ENCODE data around the gene TICRR. TPM values are rescaled to one million over a fixed set of nuclear protein-coding genes. Genes with fewer than 3 reads are reported as not detected.

TICRR gene
- total RNA-seq, 1 donor from 2014 or later: 0.10 TPM

- ATAC-seq: no peak
- DNase-seq (ENCODE audit: low spot score): no peak
Observed at GRCh38 chr15:89653578-89653977, 78.3 kb downstream of the TICRR start.

- DNase-seq (ENCODE audit: low spot score): no peak
- no peak for ATAC-seq
Observed at GRCh38 chr15:89654301-89654761, 79.1 kb downstream of the TICRR start.

GRCh38 chr15:89654847-89655805 lies 79.9 kb downstream of the TICRR start, which contains the start of gene KIF7:
Gene KIF7 (minus strand): TSS chr15:89655467. CDS start chr15:89652930, 2,537 bp downstream.
- peak; percentile 78 for ATAC-seq
- DNase-seq (ENCODE audit: low spot score): no peak

- ATAC-seq (no peak), DNase-seq (ENCODE audit: low spot score) (no peak)
Observed at GRCh38 chr15:89656116-89656815, 81.0 kb downstream of the TICRR start.

GRCh38 chr15:89657686-89658200 lies 82.5 kb downstream of the TICRR start:
- no peak for DNase-seq (ENCODE audit: low spot score)
- no peak for ATAC-seq

- DNase-seq (ENCODE audit: low spot score) (no peak), ATAC-seq (no peak)
Observed at GRCh38 chr15:89659295-89659694, 84.0 kb downstream of the TICRR start.

GRCh38 chr15:89660556-89660955 lies 85.3 kb downstream of the TICRR start:
- ATAC-seq (no peak), DNase-seq (ENCODE audit: low spot score) (no peak)

GRCh38 chr15:89662893-89663626 lies 87.8 kb downstream of the TICRR start:
- ATAC-seq (peak; percentile 67), DNase-seq (ENCODE audit: low spot score) (no peak)

GRCh38 chr15:89664441-89665350 lies 89.4 kb downstream of the TICRR start:
- DNase-seq (ENCODE audit: low spot score): no peak
- no peak for ATAC-seq

- ATAC-seq: peak; percentile 35
- DNase-seq (ENCODE audit: low spot score): no peak
Observed at GRCh38 chr15:89665449-89666181, 90.3 kb downstream of the TICRR start.

- no peak for DNase-seq (ENCODE audit: low spot score)
- ATAC-seq: peak; percentile 7
Observed at GRCh38 chr15:89666184-89666857, 91.1 kb downstream of the TICRR start.

GRCh38 chr15:89666858-89667705 lies 91.8 kb downstream of the TICRR start:
- DNase-seq (ENCODE audit: low spot score): no peak
- ATAC-seq: no peak

GRCh38 chr15:89667706-89667960 lies 92.4 kb downstream of the TICRR start:
- DNase-seq (ENCODE audit: low spot score): no peak
- no peak for ATAC-seq

GRCh38 chr15:89668171-89668570 lies 92.9 kb downstream of the TICRR start:
- DNase-seq (ENCODE audit: low spot score): no peak
- ATAC-seq: no peak

- ATAC-seq (no peak), DNase-seq (ENCODE audit: low spot score) (no peak)
Observed at GRCh38 chr15:89669309-89669865, 94.1 kb downstream of the TICRR start.

- no peak for ATAC-seq
- no peak for DNase-seq (ENCODE audit: low spot score)
Observed at GRCh38 chr15:89669941-89670340, 94.7 kb downstream of the TICRR start.

- no peak for ATAC-seq
- no peak for DNase-seq (ENCODE audit: low spot score)
Observed at GRCh38 chr15:89670971-89671560, 95.8 kb downstream of the TICRR start.

Data from left lobe of liver (tissue), 2 donors.